Measurements from ENCODE around the gene RAC2. TPM values are rescaled to one million over a fixed set of nuclear protein-coding genes. Genes with fewer than 3 reads are reported as not detected.

Gene RAC2
- total RNA-seq, 1 donor from 2014 or later = 107 TPM

- no peak for ATAC-seq
These were observed 28.2 kb downstream of the RAC2 start for GRCh38 chr22:37215890-37216289.

DNA sequence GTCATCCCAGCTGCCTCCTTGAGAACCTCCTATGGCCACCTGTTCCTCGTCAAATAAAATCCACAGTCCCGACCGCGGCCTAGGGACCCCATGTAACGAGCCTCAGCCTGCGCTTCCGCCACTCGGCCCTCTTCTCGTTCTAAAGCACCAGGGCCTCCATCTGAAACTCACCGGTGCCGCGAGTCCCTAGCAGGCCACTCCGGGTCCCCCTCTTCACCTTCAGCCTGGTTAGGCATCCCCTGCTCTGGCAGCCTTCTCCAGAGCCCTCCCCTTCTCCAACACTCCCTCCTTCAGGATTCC lies 29.4 kb downstream of the RAC2 start:
- Histone ChIP-seq H3K27me3 (peaks cover 7% of the 10 kb centered on the region), H3K36me3 (no peaks in the 10 kb centered on the region), H3K4me3 (no peak overlapping the region), H3K9me3 (no peaks in the 10 kb centered on the region), H3K4me1 (no peaks in the 10 kb centered on the region), H3K27ac (no peak overlapping the region)
- ATAC-seq (no peak), DNase-seq (peak; percentile 41)
- TF ChIP-seq CTCF (IDR thresholded peaks at IDR 0.05) = no peak
- intact Hi-C loops (cut with DNase I) = no loop called here

More at GRCh38 chr22:37215890-37216289, 28.2 kb downstream of the RAC2 start:
- no peaks in the 10 kb centered on the region for H3K36me3 ChIP-seq
- intact Hi-C loops (cut with DNase I) = no loop called here
- H3K4me1 ChIP-seq = no peaks in the 10 kb centered on the region
- H3K27me3 ChIP-seq = peaks cover 9% of the 10 kb centered on the region
- no peak overlapping the region for H3K27ac ChIP-seq
- no peaks in the 10 kb centered on the region for H3K9me3 ChIP-seq
- TF ChIP-seq CTCF (IDR thresholded peaks at IDR 0.05) = no peak
- H3K4me3 ChIP-seq = no peak overlapping the region
- no peak for DNase-seq

GRCh38 chr22:37213941-37214730 lies 29.9 kb downstream of the RAC2 start:
- Histone ChIP-seq H3K27ac (no peak overlapping the region), H3K27me3 (peaks cover 3% of the 10 kb centered on the region), H3K4me3 (no peak overlapping the region), H3K4me1 (no peaks in the 10 kb centered on the region), H3K36me3 (no peaks in the 10 kb centered on the region), H3K9me3 (no peaks in the 10 kb centered on the region)
- ATAC-seq (no peak), DNase-seq (peak; percentile 45)
- intact Hi-C loops (cut with DNase I) = no loop called here
- no peak for TF ChIP-seq CTCF (IDR thresholded peaks at IDR 0.05)

GRCh38 chr22:37213218-37213855 lies 30.7 kb downstream of the RAC2 start:
- no peak for ATAC-seq
- TF ChIP-seq CTCF (IDR thresholded peaks at IDR 0.05) = no peak
- H3K27ac ChIP-seq = no peak overlapping the region
- no peak overlapping the region for H3K4me3 ChIP-seq
- peak; percentile 60 for DNase-seq
- H3K36me3 ChIP-seq = no peaks in the 10 kb centered on the region
- H3K9me3 ChIP-seq = no peaks in the 10 kb centered on the region
- intact Hi-C loops (cut with DNase I) = no loop called here
- peaks cover 3% of the 10 kb centered on the region for H3K27me3 ChIP-seq
- H3K4me1 ChIP-seq = no peaks in the 10 kb centered on the region

GRCh38 chr22:37212174-37212906 lies 31.7 kb downstream of the RAC2 start, which contains the start of gene SSTR3:
SSTR3 (minus strand) TSS chr22:37212477; CDS start chr22:37207803, 4,674 bp downstream.
- H3K27me3 ChIP-seq = peaks cover 3% of the 10 kb centered on the region
- H3K36me3 ChIP-seq = no peaks in the 10 kb centered on the region
- no peaks in the 10 kb centered on the region for H3K9me3 ChIP-seq
- intact Hi-C loops (cut with DNase I) = no loop called here
- no peaks in the 10 kb centered on the region for H3K4me1 ChIP-seq
- ATAC-seq (peak; percentile 16), DNase-seq (peak; percentile 62)
- TF ChIP-seq CTCF (IDR thresholded peaks at IDR 0.05) = no peak
- H3K27ac ChIP-seq = no peak within 1 kb of the TSS
- no peak within 1 kb of the TSS for H3K4me3 ChIP-seq

Data from upper lobe of right lung (tissue), 1 donor.